Keratinocyte (primary cell): ENCODE data around the gene ATF7.

Experiments used
- CTCF ChIP-seq, 3 experiments: IDR thresholded peaks in 1 of 3; conservative IDR thresholded peaks in 1 of 3; optimal IDR thresholded peaks in 1 of 3; 2 replicates in 2 of 3; 3 replicates in 1 of 3; pipeline versions ENCODE3 to v1.5.1; 2011; ENCODE audit warnings: low read length in 3 of 3, mild to moderate bottlenecking in 3 of 3, moderate library complexity in 2 of 3, control low read depth in 1 of 3, inconsistent platforms in 1 of 3; ENCODE audit not compliant: insufficient read depth in 2 of 3; ENCODE audit errors: extremely low read depth in 1 of 3
- EZH2 ChIP-seq: IDR thresholded peaks from one replicate; pipeline ENCODE4 v1.6.1; 2012; ENCODE audit warnings: inconsistent platforms, mild to moderate bottlenecking, low read length, moderate library complexity

GRCh38 chr12:53514628-53515290 lies 111.4 kb downstream of the ATF7 start:
- TF ChIP-seq CTCF (optimal IDR thresholded peaks at IDR 0.05 in 1 of 3, IDR thresholded peaks at IDR 0.05 in 1 of 3, conservative IDR thresholded peaks at IDR 0.05 in 1 of 3; ENCODE audit: extremely low read depth in 1 of 3, insufficient read depth in 2 of 3, low read length in 3 of 3) (no peak), EZH2 (no peak)
